GM19351 (cell line): ENCODE results near the gene MARCHF10.
A peak's percentile ranks its signal among the peaks of the same experiment; 100 is the strongest.

ENCODE experiments used
- ATAC-seq: cut with Tn5 transposase; IDR thresholded peaks from one replicate; pipeline ENCODE4 v1.9.1; 2021; ENCODE audit warnings: mild to moderate bottlenecking, moderate library complexity; ENCODE audit not compliant: unreplicated experiment

Gene MARCHF10

DNA sequence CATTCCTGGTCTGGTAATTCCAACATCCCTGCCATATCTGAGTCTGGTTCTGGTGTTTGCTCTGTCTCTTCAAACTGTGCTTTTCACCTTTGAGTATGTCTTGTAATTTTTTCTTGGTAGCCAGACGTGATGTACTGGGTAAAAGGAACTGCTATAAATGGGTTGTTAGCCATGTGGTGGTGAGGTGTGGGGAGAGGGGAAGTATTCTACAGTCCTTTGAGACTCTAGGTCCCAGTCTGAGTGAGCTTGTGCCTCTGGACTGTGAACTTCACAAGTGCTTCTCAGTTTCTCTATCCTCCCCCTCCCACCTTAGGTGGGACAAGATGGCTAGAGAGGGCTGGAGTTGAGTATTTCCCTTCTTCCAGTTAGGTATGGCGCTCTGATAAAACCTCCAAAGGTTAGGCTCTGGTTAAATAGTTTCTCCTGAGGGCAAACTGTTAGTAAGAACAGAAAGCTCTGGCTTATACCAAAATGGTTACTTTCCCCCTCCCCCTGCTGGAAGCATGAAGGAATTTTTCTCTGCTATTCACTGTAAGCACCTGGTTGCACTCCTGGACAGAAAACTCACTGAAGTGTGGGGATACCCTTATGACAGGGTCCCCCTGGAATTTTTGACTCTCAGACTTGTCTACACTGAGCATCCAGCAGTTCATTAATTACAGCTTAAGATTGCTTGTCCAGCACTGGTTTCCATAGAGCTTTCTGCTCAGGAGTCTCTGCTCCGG is 87.8 kb downstream of the MARCHF10 start:
- peak; percentile 38 for ATAC-seq

- no peak for ATAC-seq
Measured at GRCh38 chr17:62719586-62719985, 88.5 kb downstream of the MARCHF10 start.

- no peak for ATAC-seq
Measured at GRCh38 chr17:62718429-62718828, 89.7 kb downstream of the MARCHF10 start.

DNA sequence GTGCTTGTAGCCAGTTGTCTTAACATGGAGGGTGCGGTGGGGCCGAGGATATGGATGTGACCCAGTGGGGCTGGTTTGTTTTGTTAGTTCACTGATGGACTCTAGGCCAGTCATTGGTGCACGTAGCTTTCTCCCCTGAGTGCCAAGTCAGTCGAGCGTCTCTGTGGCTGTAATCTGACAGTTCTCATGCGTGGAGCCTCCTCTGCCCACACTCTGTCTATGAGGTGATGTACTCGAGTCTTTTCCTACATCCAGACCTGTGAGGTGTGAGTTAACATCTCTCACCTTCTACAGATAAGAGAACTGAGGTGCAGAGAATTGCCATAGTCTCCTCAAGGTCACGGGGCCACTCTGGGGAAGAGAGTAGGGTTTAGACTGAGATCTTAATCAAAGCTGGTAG is 90.2 kb downstream of the MARCHF10 start:
- ATAC-seq = no peak

DNA sequence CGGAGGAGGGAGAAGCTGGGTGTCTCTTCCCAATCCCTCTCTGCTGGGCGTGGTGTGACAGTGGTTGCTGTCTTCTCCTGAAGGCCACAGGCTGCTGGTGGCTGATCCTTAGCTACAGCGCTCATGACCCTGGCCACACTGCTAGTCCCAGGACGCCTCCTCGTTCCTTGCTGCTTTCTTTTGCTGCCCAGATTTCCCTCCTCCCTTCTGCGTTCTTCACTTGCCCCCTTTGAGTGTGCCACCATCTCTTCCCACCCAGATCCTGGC is 90.6 kb downstream of the MARCHF10 start:
- ATAC-seq = no peak

GRCh38 chr17:62716834-62717588 is 91.1 kb downstream of the MARCHF10 start:
- no peak for ATAC-seq

DNA sequence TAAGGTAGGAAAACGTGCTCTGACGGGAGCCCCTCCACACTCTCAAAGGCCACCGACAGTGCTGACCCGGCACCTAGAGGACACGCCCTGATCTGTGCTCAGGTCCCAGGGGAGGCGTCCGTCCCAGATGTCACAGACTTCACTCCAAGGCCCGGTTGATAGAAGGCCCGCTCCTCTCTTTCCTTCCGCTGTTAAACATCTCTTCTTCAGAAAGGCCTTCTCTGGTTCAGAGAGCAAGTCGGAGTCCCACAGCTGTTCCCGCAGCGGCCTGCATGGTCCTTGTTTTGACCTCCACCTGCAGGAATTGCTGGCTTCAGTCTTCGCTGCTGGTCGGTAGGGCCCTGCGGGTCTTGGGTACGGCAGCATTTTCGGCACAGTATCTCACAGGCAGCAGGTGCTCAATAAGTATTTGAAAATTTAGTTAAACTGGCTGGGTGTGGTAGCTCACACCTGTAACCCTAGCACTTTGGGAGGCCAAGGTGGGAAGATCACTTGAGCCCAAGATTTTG is 92.2 kb downstream of the MARCHF10 start:
- no peak for ATAC-seq

DNA sequence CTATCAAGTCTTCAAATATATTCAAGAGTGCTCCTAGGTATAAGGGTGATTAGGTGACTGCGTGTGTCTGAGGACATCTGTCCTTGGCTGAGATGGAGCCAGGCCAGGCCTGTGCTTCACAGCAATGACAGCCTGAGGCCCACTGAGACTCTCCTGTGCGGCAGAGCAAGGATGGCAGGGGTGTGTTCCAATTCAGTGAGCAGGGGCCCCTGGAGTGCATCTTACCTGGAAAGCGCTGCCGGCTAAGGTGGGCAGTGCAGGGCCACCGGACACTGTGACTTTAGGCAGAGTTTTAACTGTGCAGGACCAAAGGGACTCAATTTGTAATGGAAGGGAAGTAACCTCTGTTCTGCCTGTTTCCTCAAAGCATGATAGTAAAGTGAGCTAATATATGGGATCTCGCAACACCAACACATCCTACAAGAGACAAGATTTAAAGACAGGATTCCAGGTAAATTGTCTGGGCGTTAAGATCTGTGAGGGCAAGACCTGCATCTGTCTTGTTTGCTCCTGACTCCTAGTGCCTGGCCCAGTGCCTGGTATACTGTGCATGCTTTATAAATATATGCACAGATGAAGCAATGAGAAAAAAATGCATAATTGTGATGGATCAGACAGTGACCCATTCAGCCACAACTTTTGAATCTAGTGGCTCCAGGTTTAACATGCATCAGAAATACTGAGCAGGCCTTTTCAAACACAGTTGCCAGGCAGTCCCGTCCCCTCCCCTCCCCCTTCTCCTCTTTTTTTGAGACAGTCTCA is 93.9 kb downstream of the MARCHF10 start:
- ATAC-seq = no peak

- ATAC-seq = no peak
Measured at GRCh38 chr17:62713086-62713881, 94.8 kb downstream of the MARCHF10 start.

- ATAC-seq = no peak
Measured at GRCh38 chr17:62712171-62712581, 95.9 kb downstream of the MARCHF10 start.

GRCh38 chr17:62708587-62708986 is 99.5 kb downstream of the MARCHF10 start:
- no peak for ATAC-seq

DNA sequence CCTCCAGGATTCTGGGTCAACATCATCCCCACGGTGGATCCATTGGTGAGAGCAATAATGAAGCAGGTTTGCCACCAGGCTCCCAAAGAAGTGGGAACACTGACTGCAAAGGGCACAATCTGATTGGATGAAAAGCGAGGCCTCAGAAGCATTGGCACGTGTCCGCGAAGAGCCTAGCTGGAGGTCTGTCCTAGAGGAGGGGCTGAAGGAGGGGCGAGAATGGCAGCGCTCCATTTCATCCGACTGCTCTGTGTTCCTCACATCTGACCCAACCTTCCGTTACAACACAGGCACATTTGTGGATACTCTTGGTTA is 100.7 kb downstream of the MARCHF10 start:
- ATAC-seq = no peak

DNA sequence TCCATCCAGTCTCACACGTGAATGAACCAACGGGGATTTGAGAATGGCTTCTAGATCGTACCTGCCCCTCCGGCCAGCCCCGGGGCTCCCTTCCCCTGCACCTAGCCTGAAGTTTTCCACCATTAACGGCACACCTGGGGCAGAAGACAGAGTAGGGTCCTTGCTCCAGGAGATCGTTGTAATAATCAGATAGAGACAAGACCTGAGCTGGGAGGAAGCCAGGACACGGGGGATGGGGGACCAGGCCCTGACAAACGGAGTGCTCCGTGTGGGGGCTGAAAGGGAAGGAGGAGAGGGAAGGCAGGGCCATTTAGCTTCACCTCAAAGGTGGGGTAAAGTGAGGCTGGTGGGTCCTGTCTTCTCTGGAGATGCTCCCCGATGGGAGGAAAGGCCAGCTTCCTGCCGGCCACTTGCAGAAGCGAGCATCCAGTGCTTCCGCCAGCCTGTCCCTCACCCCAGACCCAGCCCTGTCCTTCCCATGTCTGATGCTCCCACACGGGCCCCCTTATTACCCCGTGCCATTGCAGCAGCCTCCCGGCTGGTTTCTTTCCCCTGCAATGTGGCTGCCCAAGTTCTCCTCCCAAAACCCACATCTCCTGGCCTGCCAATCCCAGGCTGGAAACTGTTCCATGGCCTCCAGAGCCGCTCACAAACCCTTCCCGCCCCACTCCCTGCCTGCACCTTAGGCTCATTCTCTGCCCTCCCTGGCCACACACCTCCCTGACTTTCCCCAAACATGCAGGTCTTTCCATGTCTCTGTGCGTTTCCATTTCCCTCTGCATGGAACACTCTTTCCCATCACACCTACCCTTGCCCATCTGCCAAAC is 101.3 kb downstream of the MARCHF10 start:
- ATAC-seq = no peak

DNA sequence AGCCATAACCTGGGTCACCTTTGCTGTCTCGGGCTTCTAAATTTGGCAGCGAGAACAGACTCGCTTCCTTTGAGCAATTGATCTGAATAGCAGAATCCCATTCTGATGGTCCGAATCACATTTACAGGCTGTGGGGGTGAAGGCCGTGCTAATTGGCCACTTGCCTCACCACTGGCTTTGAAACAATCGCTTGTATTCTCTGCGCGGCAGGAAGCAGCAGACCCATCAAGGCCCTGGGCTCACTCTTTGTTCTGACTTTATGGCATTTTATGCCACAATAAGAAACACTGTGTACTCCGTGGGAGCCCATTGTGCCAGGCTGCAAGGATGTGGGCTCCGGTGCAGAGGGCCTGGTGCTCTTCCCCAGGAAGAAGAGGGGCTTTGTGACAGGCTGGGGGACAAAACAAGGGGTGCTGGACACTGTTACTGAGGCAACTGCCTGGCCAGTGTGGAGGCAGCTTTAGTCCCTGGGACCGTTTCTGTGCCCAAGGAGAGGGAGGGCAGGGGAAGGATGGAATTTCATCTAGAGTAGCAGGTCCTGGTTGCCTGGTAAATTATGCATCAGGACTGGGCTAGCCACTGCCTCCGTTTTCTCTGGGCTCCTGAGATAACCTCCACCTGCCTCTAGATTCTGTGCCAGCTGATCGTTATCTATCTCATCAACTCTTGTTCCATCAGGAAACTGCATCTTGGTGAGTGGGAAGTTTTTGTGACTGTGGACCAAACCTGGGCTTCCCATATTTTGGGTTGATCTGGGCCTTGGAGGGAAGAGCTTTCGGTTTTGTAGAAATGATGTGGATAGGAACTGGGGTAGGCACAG is 102.1 kb downstream of the MARCHF10 start:
- ATAC-seq = no peak

- no peak for ATAC-seq
Measured at GRCh38 chr17:62705156-62705777, 102.8 kb downstream of the MARCHF10 start.

- no peak for ATAC-seq
Measured at GRCh38 chr17:62704381-62704971, 103.6 kb downstream of the MARCHF10 start.

- peak; percentile 85 for ATAC-seq
Measured at GRCh38 chr17:62703776-62704380, 104.2 kb downstream of the MARCHF10 start.

GRCh38 chr17:62703261-62703775 is 104.8 kb downstream of the MARCHF10 start:
- no peak for ATAC-seq
